Activated CD4-positive, alpha-beta T cell treated with anti-CD3 and anti-CD28 coated beads, Interleukin-2, amount 10 ng/mL, durations not matched to agents 7 days and 5 days (primary cell): ENCODE measurements around the gene ARHGAP27. TPM values are rescaled to one million over a fixed set of nuclear protein-coding genes. Genes with fewer than 3 reads are reported as not detected.
"Not testable (repeated sequence)": the region's sequence is repeated elsewhere in the genome, so short reads cannot be mapped to it uniquely, and the experiment has no call there.

ENCODE experiments used
- CTCF ChIA-PET: fragments of 350-600 bp; sonication (Branson Sonifier 250); formaldehyde crosslinking; loops from one replicate; lab custom pipeline; 2021; ENCODE audit warnings: antibody characterized with exemption; lab: Charles Lee
- POLR2A ChIA-PET: fragments of 350-600 bp; sonication (Branson Sonifier 250); formaldehyde crosslinking; loops from one replicate; lab custom pipeline; 2021; ENCODE audit warnings: antibody characterized with exemption; lab: Charles Lee
- DNase-seq: peaks from one replicate; pipeline ENCODE4 v3.0.0-alpha.2; 2020
- H3K27ac Mint-ChIP-seq: one replicate; pipeline ENCODE4 v1.8.0; 2021; ENCODE audit warnings: mild to moderate bottlenecking, moderate library complexity, mixed read lengths
- H3K27me3 Mint-ChIP-seq: one replicate; pipeline ENCODE4 v1.8.0; 2021; ENCODE audit warnings: mixed read lengths
- H3K36me3 Mint-ChIP-seq: one replicate; pipeline ENCODE4 v1.8.0; 2021; ENCODE audit warnings: low read depth, mixed read lengths
- H3K4me1 Mint-ChIP-seq: one replicate; pipeline ENCODE4 v1.8.0; 2021; ENCODE audit warnings: mixed read lengths
- H3K4me3 Mint-ChIP-seq: one replicate; pipeline ENCODE4 v1.8.0; 2021; ENCODE audit warnings: mild to moderate bottlenecking, moderate library complexity, mixed read lengths
- H3K9me3 Mint-ChIP-seq: one replicate; pipeline ENCODE4 v1.8.0; 2021; ENCODE audit warnings: mixed read lengths
- total RNA-seq, 2 experiments: library from RNA; stranded (reverse); gene quantifications; one replicate each; pipeline ENCODE4 v1.2.3, GENCODE V29; 2021

Gene ARHGAP27
- 10 to 100 TPM; 85.3 to 93.5 TPM for total RNA-seq

- peak within 1 kb of the TSS; percentile 82 for H3K27ac Mint-ChIP-seq
- H3K27me3 Mint-ChIP-seq = no peaks in the 10 kb centered on the region
- peak; percentile 47 for DNase-seq
- H3K9me3 Mint-ChIP-seq = no peaks in the 10 kb centered on the region
- POLR2A ChIA-PET = no interaction called here
- H3K4me3 Mint-ChIP-seq = peak within 1 kb of the TSS; percentile 79
- H3K36me3 Mint-ChIP-seq = peaks cover 11% of the 10 kb centered on the region
- H3K4me1 Mint-ChIP-seq = peaks cover 32% of the 10 kb centered on the region
- CTCF ChIA-PET = interaction anchor here (1.4 kb wide), 1 partner anchor 8 kb away, joined by 3 read pairs; no protein-coding TSS in a partner anchor
Observed at GRCh38 chr17:45432405-45433158, at the start of gene ARHGAP27. Gene ARHGAP27, minus strand, starts transcription at chr17:45432870. Its CDS starts 2,591 bp downstream, at chr17:45430279.

- POLR2A ChIA-PET, H3K27me3 Mint-ChIP-seq, H3K36me3 Mint-ChIP-seq, CTCF ChIA-PET, DNase-seq, H3K4me3 Mint-ChIP-seq, H3K9me3 Mint-ChIP-seq: not testable (repeated sequence)
- H3K4me1 Mint-ChIP-seq = peaks cover 15% of the 10 kb centered on the region
- H3K27ac Mint-ChIP-seq = peak overlapping the region; percentile 25
Observed at GRCh38 chr17:45482317-45482716, 49.6 kb upstream of the ARHGAP27 start.

- H3K27me3 Mint-ChIP-seq, POLR2A ChIA-PET, H3K4me3 Mint-ChIP-seq, H3K27ac Mint-ChIP-seq, H3K9me3 Mint-ChIP-seq, DNase-seq, H3K4me1 Mint-ChIP-seq: not testable (repeated sequence)
- H3K36me3 Mint-ChIP-seq = peaks cover 13% of the 10 kb centered on the region
- CTCF ChIA-PET = interaction anchor here (0.6 kb wide), 1 partner anchor 131 kb away, joined by 3 read pairs; no protein-coding TSS in a partner anchor
Observed at GRCh38 chr17:45475436-45475835, 42.8 kb upstream of the ARHGAP27 start.

- H3K36me3 Mint-ChIP-seq = peaks cover 10% of the 10 kb centered on the region
- CTCF ChIA-PET, H3K4me3 Mint-ChIP-seq, H3K27ac Mint-ChIP-seq, DNase-seq, H3K4me1 Mint-ChIP-seq, H3K9me3 Mint-ChIP-seq, POLR2A ChIA-PET, H3K27me3 Mint-ChIP-seq: not testable (repeated sequence)
Observed at GRCh38 chr17:45472249-45472648, 39.6 kb upstream of the ARHGAP27 start.

GRCh38 chr17:45469204-45469563 lies 36.5 kb upstream of the ARHGAP27 start:
- DNase-seq, POLR2A ChIA-PET, H3K27ac Mint-ChIP-seq, H3K4me3 Mint-ChIP-seq, CTCF ChIA-PET, H3K4me1 Mint-ChIP-seq, H3K27me3 Mint-ChIP-seq, H3K36me3 Mint-ChIP-seq, H3K9me3 Mint-ChIP-seq: not testable (repeated sequence)

- H3K9me3 Mint-ChIP-seq, H3K27ac Mint-ChIP-seq, H3K4me1 Mint-ChIP-seq, H3K4me3 Mint-ChIP-seq, H3K27me3 Mint-ChIP-seq, DNase-seq, CTCF ChIA-PET, POLR2A ChIA-PET, H3K36me3 Mint-ChIP-seq: not testable (repeated sequence)
Observed at GRCh38 chr17:45468293-45469203, 35.9 kb upstream of the ARHGAP27 start.

- peak overlapping the region; percentile 84 for H3K27ac Mint-ChIP-seq
- peaks cover 11% of the 10 kb centered on the region for H3K36me3 Mint-ChIP-seq
- not testable (repeated sequence) for H3K4me3 Mint-ChIP-seq
Observed at GRCh38 chr17:45461524-45462327, 29.1 kb upstream of the ARHGAP27 start.

GRCh38 chr17:45460422-45460821 lies 27.8 kb upstream of the ARHGAP27 start:
- H3K27ac Mint-ChIP-seq, POLR2A ChIA-PET, H3K9me3 Mint-ChIP-seq, DNase-seq, H3K27me3 Mint-ChIP-seq, CTCF ChIA-PET, H3K4me3 Mint-ChIP-seq: not testable (repeated sequence)
- peaks cover 14% of the 10 kb centered on the region for H3K4me1 Mint-ChIP-seq
- peaks cover 18% of the 10 kb centered on the region for H3K36me3 Mint-ChIP-seq

More at GRCh38 chr17:45461524-45462327, 29.1 kb upstream of the ARHGAP27 start:
- H3K9me3 Mint-ChIP-seq, CTCF ChIA-PET, POLR2A ChIA-PET, H3K27me3 Mint-ChIP-seq: not testable (repeated sequence)
- peak; percentile 31 for DNase-seq
- H3K4me1 Mint-ChIP-seq = peaks cover 14% of the 10 kb centered on the region

GRCh38 chr17:45454341-45454740 lies 21.7 kb upstream of the ARHGAP27 start:
- H3K27ac Mint-ChIP-seq, POLR2A ChIA-PET, CTCF ChIA-PET, DNase-seq, H3K27me3 Mint-ChIP-seq, H3K9me3 Mint-ChIP-seq, H3K4me3 Mint-ChIP-seq, H3K4me1 Mint-ChIP-seq: not testable (repeated sequence)
- peaks cover 19% of the 10 kb centered on the region for H3K36me3 Mint-ChIP-seq

GRCh38 chr17:45453731-45454130 lies 21.1 kb upstream of the ARHGAP27 start:
- CTCF ChIA-PET, H3K4me1 Mint-ChIP-seq, DNase-seq, H3K9me3 Mint-ChIP-seq, POLR2A ChIA-PET, H3K27me3 Mint-ChIP-seq, H3K4me3 Mint-ChIP-seq, H3K27ac Mint-ChIP-seq: not testable (repeated sequence)
- peaks cover 21% of the 10 kb centered on the region for H3K36me3 Mint-ChIP-seq

GRCh38 chr17:45453225-45453534 lies 20.5 kb upstream of the ARHGAP27 start:
- CTCF ChIA-PET, H3K27ac Mint-ChIP-seq, H3K4me1 Mint-ChIP-seq: not testable (repeated sequence)

GRCh38 chr17:45452329-45453224 lies 19.9 kb upstream of the ARHGAP27 start:
- H3K27ac Mint-ChIP-seq = peak overlapping the region; percentile 36
- CTCF ChIA-PET, POLR2A ChIA-PET, DNase-seq, H3K9me3 Mint-ChIP-seq, H3K4me3 Mint-ChIP-seq, H3K27me3 Mint-ChIP-seq, H3K4me1 Mint-ChIP-seq: not testable (repeated sequence)
- H3K36me3 Mint-ChIP-seq = peaks cover 26% of the 10 kb centered on the region

More at GRCh38 chr17:45453225-45453534, 20.5 kb upstream of the ARHGAP27 start:
- DNase-seq, H3K4me3 Mint-ChIP-seq, POLR2A ChIA-PET, H3K27me3 Mint-ChIP-seq, H3K9me3 Mint-ChIP-seq: not testable (repeated sequence)
- H3K36me3 Mint-ChIP-seq = peaks cover 23% of the 10 kb centered on the region
